IMR-90 (cell line): ENCODE data around the gene PLXDC1. TPM values are rescaled to one million over a fixed set of nuclear protein-coding genes. Genes with fewer than 3 reads are reported as not detected.
A peak's percentile ranks its signal among the peaks of the same experiment; 100 is the strongest.

Experiments used
- ATAC-seq: fragments of 200-7000 bp; cut with Tn5 transposase; 2 replicates; pipeline ENCODE4 v1.9.1; 2020; ENCODE audit warnings: low read depth, mild to moderate bottlenecking, moderate library complexity
- BruUV-seq: library from RNA; stranded (reverse); fragments of 400-500 nt; replicated peaks from 2 replicates; lab custom pipeline; 2021; lab: Mats Ljungman, UMichigan
- CTCF ChIA-PET: fragments of 300-600 bp; formaldehyde crosslinking; extraction: SDS; loops from one replicate; lab custom pipeline; 2021; ENCODE audit warnings: antibody characterized with exemption; lab: Yijun Ruan, JAX
- POLR2A ChIA-PET: fragments of 300-600 bp; sonication (Branson Sonifier 250); formaldehyde crosslinking; loops from one replicate; lab custom pipeline; 2022; ENCODE audit warnings: antibody characterized with exemption; ENCODE audit not compliant: unreplicated experiment; lab: Charles Lee
- DNase-seq: peaks from one replicate; pipeline ENCODE4 v3.0.0; 2013
- H2AFZ ChIP-seq: replicated peaks from 2 replicates; pipeline ENCODE3; 2013; ENCODE audit warnings: low read length, mild to moderate bottlenecking; ENCODE audit not compliant: poor library complexity
- H2AK5ac ChIP-seq: 2 replicates; pipeline ENCODE4 v1.6.1; 2013; ENCODE audit warnings: low read depth, low read length, inconsistent platforms
- H2AK9ac ChIP-seq: replicated peaks from 2 replicates; pipeline ENCODE3; 2013; ENCODE audit warnings: mild to moderate bottlenecking, low read depth, low read length, moderate library complexity; ENCODE audit not compliant: poor library complexity
- H2BK120ac ChIP-seq: 2 replicates; pipeline ENCODE4 v1.6.1; 2013; ENCODE audit warnings: low read depth, low read length, inconsistent platforms
- H2BK15ac ChIP-seq: 3 replicates; pipeline ENCODE4 v1.6.1; 2013; ENCODE audit warnings: low read depth, low read length, inconsistent platforms
- H2BK20ac ChIP-seq: 2 replicates; pipeline ENCODE4 v1.6.1; 2013; ENCODE audit warnings: low read depth, mild to moderate bottlenecking, inconsistent platforms, low read length, moderate library complexity
- H2BK5ac ChIP-seq: 2 replicates; pipeline ENCODE4 v1.6.1; 2013; ENCODE audit warnings: mild to moderate bottlenecking, low read depth, low read length, inconsistent platforms; ENCODE audit not compliant: poor library complexity, severe bottlenecking
- H3K14ac ChIP-seq: replicated peaks from 2 replicates; pipeline ENCODE4 v1.6.1; 2013; ENCODE audit warnings: low read depth, low read length, inconsistent platforms
- H3K18ac ChIP-seq: 2 replicates; pipeline ENCODE4 v1.6.1; 2013; ENCODE audit warnings: low read depth, low read length, control low read depth
- H3K23ac ChIP-seq: 2 replicates; pipeline ENCODE4 v1.6.1; 2013; ENCODE audit warnings: low read depth, low read length, inconsistent platforms
- H3K27ac ChIP-seq: 2 replicates; pipeline ENCODE4 v1.5.1; 2013; ENCODE audit warnings: mild to moderate bottlenecking, control low read depth, low read length; ENCODE audit not compliant: insufficient read depth
- H3K27me3 ChIP-seq: 2 replicates; pipeline ENCODE4 v1.6.1; 2013; ENCODE audit warnings: low read length; ENCODE audit not compliant: control insufficient read depth, insufficient read depth
- H3K36me3 ChIP-seq: 2 replicates; pipeline ENCODE4 v1.6.1; 2013; ENCODE audit warnings: low read length, mixed read lengths; ENCODE audit not compliant: control insufficient read depth, insufficient read depth
- H3K4ac ChIP-seq: 2 replicates; pipeline ENCODE4 v1.6.1; 2013; ENCODE audit warnings: low read depth, low read length, inconsistent platforms
- H3K4me1 ChIP-seq: 2 replicates; pipeline ENCODE4 v1.6.1; 2013; ENCODE audit warnings: low read length, mixed read lengths; ENCODE audit not compliant: control insufficient read depth, insufficient read depth
- H3K4me2 ChIP-seq: 2 replicates; pipeline ENCODE4 v1.6.1; 2013; ENCODE audit warnings: low read depth, mild to moderate bottlenecking, control low read depth, low read length, moderate library complexity
- H3K4me3 ChIP-seq: 2 replicates; pipeline ENCODE4 v1.5.1; 2013; ENCODE audit warnings: low read depth, mild to moderate bottlenecking, control low read depth, low read length, moderate library complexity; ENCODE audit not compliant: insufficient read depth
- H3K56ac ChIP-seq: 2 replicates; pipeline ENCODE4 v1.6.1; 2013; ENCODE audit warnings: low read length, inconsistent platforms; ENCODE audit not compliant: insufficient read depth; ENCODE audit errors: extremely low read depth
- H3K79me1 ChIP-seq, 2 experiments: 2 replicates each; pipeline ENCODE4 v1.6.1; 2013; ENCODE audit warnings: low read length in 2 of 2, inconsistent platforms in 1 of 2, low read depth in 1 of 2
- H3K9ac ChIP-seq: 2 replicates; pipeline ENCODE4 v1.6.1; 2013; ENCODE audit warnings: low read depth, low read length, control low read depth
- H3K9me1 ChIP-seq: 2 replicates; pipeline ENCODE4 v1.6.1; 2013; ENCODE audit warnings: low read length, inconsistent platforms; ENCODE audit not compliant: insufficient read depth
- H3K9me3 ChIP-seq: 2 replicates; pipeline ENCODE4 v1.6.1; 2013; ENCODE audit warnings: low read length; ENCODE audit not compliant: control insufficient read depth, insufficient read depth
- H4K20me1 ChIP-seq: 2 replicates; pipeline ENCODE4 v1.6.1; 2013; ENCODE audit warnings: low read length, inconsistent platforms; ENCODE audit not compliant: insufficient read depth
- H4K5ac ChIP-seq: 2 replicates; pipeline ENCODE4 v1.6.1; 2013; ENCODE audit warnings: mild to moderate bottlenecking, low read depth, low read length, control low read depth
- H4K8ac ChIP-seq, 2 experiments: 2 replicates each; pipeline ENCODE4 v1.6.1; 2013; ENCODE audit warnings: low read depth in 2 of 2, low read length in 2 of 2, control low read depth in 1 of 2, inconsistent platforms in 1 of 2
- H4K91ac ChIP-seq: 2 replicates; pipeline ENCODE4 v1.6.1; 2013; ENCODE audit warnings: low read depth, low read length, inconsistent platforms; ENCODE audit not compliant: insufficient read depth
- ELK1 ChIP-seq: fragments of 150-350 bp; IDR thresholded peaks from 2 replicates; pipeline ENCODE4 v1.6.1; 2016; ENCODE audit warnings: low read depth, mild to moderate bottlenecking, low read length, moderate library complexity, borderline replicate concordance
- MAFK ChIP-seq: IDR thresholded peaks from 2 replicates; pipeline ENCODE4 v1.6.1; 2012; ENCODE audit warnings: low read depth, low read length, improper control_type of control experiment
- RAD21 ChIP-seq: IDR thresholded peaks from 2 replicates; pipeline ENCODE4 v1.6.1; 2012; ENCODE audit warnings: low read length, improper control_type of control experiment
- WGBS, 2 experiments: methylation state at CpG; one replicate each; pipeline versions ENCODE4 v1.1.5 to v1.1.7; 2013; ENCODE audit warnings: missing lambda C conversion rate in 2 of 2; ENCODE audit not compliant: insufficient read length in 1 of 2; ENCODE audit errors: extremely low coverage in 2 of 2; 5-methylcytosine and 5-hydroxymethylcytosine counted together
- dilution Hi-C: fragments of 300-500 bp; cut with HindIII; formaldehyde crosslinking; loops from one replicate; pipeline ENCODE4 v1.14.3; 2018; ENCODE audit warnings: low sequenced_read_pairs; ENCODE audit not compliant: unreplicated experiment
- in situ Hi-C: fragments of 300-500 bp; cut with MboI; formaldehyde crosslinking; loops from 3 replicates; pipeline ENCODE4 v1.14.3; 2019; ENCODE audit warnings: low sequenced_read_pairs, inconsistent platforms, mixed read lengths
- intact Hi-C: fragments of 100-400 bp; cut with micrococcal nuclease; formaldehyde crosslinking; loops from 2 replicates; pipeline ENCODE4 v1.10.0; 2022
- polyA plus RNA-seq, 3 experiments: library from polyadenylated mRNA; depleted of rRNA; stranded (reverse); fragments of >200 nt; gene quantifications; 2 replicates each; pipeline ENCODE4 v1.2.3, GENCODE V29; 2012; ENCODE audit warnings: low replicate concordance in 1 of 3
- total RNA-seq: library from RNA; depleted of rRNA; stranded (reverse); fragments of >200 nt; gene quantifications from 2 replicates; pipeline ENCODE4 v1.2.3, GENCODE V29; 2012

Gene PLXDC1
- total and polyA plus RNA-seq, 2 of the 4 experiments (the other 2 are of a cell fraction): under 0.01 to 0.50 TPM

GRCh38 chr17:39173526-39174274 is 22.3 kb upstream of the PLXDC1 start:
- Histone ChIP-seq H3K9ac (no peak overlapping the region), H3K79me1 (0 out of 4 replicates have a peak, but pooled peaks cover 0 to 2% of the 10 kb centered on the region in 2 experiments), H2BK5ac (no peak overlapping the region), H4K91ac (no peak overlapping the region), H3K14ac (no peak overlapping the region), H4K20me1 (peaks cover 10% of the 10 kb centered on the region), H3K36me3 (peaks cover 20% of the 10 kb centered on the region), H2AK5ac (no peak overlapping the region), H3K9me3 (no peaks in the 10 kb centered on the region), H3K4me1 (no peaks in the 10 kb centered on the region), H4K8ac (no peak overlapping the region), H3K27me3 (no peaks in the 10 kb centered on the region; the same call in 1 of the 2 replicates), H3K27ac (no peak overlapping the region), H3K4ac (no peak overlapping the region), H3K4me2 (no peak overlapping the region), H3K18ac (no peak overlapping the region), H4K5ac (no peak overlapping the region), H3K56ac (no peak overlapping the region), H2BK20ac (no peak overlapping the region), H2BK120ac (no peak overlapping the region), H2AFZ (no peak overlapping the region), H2AK9ac (peak overlapping the region; percentile 23), H3K4me3 (no peak overlapping the region), H3K23ac (no peak overlapping the region), H3K9me1 (peaks cover 10% of the 10 kb centered on the region; the same call in 1 of the 2 replicates), H2BK15ac (no peak overlapping the region)
- in situ Hi-C loops: no loop called here
- ATAC-seq (no peak), DNase-seq (no peak)
- BruUV-seq: no TSS peak
- intact Hi-C loops: no loop called here
- TF ChIP-seq MAFK: no peak
- no peak for TF ChIP-seq RAD21
- TF ChIP-seq ELK1: no peak
- POLR2A ChIA-PET: no interaction called here
- CTCF ChIA-PET: interaction anchor here (0.5 to 2.7 kb wide), 3 partner anchors 9 to 177 kb away, joined by 3 to 19 read pairs (median 3); no protein-coding TSS in a partner anchor
- 60% methylated on average over 1 of the region's 10 CpGs; no CpG with 5 or more reads in 1 of the 2 experiments for WGBS, 2 experiments
- dilution Hi-C loops: no loop called here
